ENCODE results near the gene ACBD6.

ACBD6 gene

DNA sequence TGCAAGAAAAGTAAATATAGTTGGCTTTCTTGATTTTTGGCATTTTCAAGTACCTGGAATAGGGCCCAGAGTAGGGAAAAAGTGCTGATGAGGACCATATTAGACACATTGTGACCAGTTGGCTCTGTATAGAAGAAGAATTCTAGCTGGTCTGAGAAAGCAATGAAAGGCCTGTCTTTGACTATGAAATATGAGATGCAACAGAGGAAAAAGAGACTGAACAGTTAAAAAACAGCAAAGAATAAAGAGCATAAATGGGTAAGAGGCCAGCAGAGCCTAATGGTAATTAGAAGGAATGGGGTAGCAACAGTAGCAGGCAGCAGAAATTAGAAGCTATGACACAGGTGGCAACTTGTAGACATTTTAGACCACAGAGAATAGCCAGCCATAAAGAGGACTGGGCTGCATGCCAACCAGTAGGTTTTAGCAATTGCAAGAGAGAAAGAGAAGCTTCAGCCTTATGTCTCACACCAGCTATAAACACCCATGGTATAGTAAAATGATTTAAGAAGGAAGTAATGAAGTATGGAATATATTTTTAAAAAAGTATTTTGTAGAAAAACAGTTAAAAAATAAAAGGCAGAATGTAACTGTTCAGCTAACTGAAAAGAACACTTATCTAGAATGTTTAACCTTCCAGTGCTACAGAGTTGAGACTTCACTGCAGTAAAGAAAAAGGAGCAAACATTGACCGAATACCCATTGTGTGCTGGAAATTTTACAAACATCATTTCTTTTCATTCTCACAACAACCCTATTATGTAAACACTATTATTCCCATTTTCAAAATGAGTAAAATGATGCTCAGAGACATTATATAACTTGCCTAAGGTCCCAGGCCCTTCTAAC, 158.2 kb downstream of the ACBD6 start (continued):
- TF ChIP-seq ZNF2 (tag by site-specific recombination; IDR thresholded peaks at IDR 0.05): peak; percentile 70
- no peak for TF ChIP-seq ZNF560 (tag by site-specific recombination; IDR thresholded peaks at IDR 0.05; ENCODE audit: borderline replicate concordance)
- TF ChIP-seq BCL11B (tag by site-specific recombination; IDR thresholded peaks at IDR 0.05; ENCODE audit: low read depth): no peak
- TF ChIP-seq ZNF501 (tag by site-specific recombination; IDR thresholded peaks at IDR 0.05): 0 out of 2 replicates have a peak, but pooled peaks have one; percentile 55
- TF ChIP-seq SP3 (tag by site-specific recombination; IDR thresholded peaks at IDR 0.05): no peak
- no peak for TF ChIP-seq HOXD13 (CRISPR knock-in tag; IDR thresholded peaks at IDR 0.05; ENCODE audit: borderline replicate concordance)
- TF ChIP-seq MEIS1 (CRISPR knock-in tag; IDR thresholded peaks at IDR 0.05; ENCODE audit: borderline replicate concordance): no peak
- TF ChIP-seq, protein P1, sequence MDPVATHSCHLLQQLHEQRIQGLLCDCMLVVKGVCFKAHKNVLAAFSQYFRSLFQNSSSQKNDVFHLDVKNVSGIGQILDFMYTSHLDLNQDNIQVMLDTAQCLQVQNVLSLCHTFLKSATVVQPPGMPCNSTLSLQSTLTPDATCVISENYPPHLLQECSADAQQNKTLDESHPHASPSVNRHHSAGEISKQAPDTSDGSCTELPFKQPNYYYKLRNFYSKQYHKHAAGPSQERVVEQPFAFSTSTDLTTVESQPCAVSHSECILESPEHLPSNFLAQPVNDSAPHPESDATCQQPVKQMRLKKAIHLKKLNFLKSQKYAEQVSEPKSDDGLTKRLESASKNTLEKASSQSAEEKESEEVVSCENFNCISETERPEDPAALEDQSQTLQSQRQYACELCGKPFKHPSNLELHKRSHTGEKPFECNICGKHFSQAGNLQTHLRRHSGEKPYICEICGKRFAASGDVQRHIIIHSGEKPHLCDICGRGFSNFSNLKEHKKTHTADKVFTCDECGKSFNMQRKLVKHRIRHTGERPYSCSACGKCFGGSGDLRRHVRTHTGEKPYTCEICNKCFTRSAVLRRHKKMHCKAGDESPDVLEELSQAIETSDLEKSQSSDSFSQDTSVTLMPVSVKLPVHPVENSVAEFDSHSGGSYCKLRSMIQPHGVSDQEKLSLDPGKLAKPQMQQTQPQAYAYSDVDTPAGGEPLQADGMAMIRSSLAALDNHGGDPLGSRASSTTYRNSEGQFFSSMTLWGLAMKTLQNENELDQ (tag by site-specific recombination; IDR thresholded peaks at IDR 0.05; ENCODE audit: low read depth): no peak
- no peak for TF ChIP-seq ZNF174 (tag by site-specific recombination; IDR thresholded peaks at IDR 0.05)
- TF ChIP-seq ZXDB (tag by site-specific recombination; IDR thresholded peaks at IDR 0.05): peak; percentile 86
- TF ChIP-seq, protein P2, sequence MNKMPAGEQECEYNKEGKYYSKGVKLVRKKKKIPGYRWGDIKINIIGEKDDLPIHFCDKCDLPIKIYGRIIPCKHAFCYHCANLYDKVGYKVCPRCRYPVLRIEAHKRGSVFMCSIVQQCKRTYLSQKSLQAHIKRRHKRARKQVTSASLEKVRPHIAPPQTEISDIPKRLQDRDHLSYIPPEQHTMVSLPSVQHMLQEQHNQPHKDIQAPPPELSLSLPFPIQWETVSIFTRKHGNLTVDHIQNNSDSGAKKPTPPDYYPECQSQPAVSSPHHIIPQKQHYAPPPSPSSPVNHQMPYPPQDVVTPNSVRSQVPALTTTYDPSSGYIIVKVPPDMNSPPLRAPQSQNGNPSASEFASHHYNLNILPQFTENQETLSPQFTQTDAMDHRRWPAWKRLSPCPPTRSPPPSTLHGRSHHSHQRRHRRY (tag by site-specific recombination; IDR thresholded peaks at IDR 0.05): no peak
- TF ChIP-seq ZNF157 (tag by site-specific recombination; IDR thresholded peaks at IDR 0.05): no peak
- no peak for TF ChIP-seq ZNF19 (tag by site-specific recombination; IDR thresholded peaks at IDR 0.05; ENCODE audit: low read depth)
- peak; percentile 69; the same call in 1 of the 2 replicates for TF ChIP-seq ZNF629 (tag by site-specific recombination; IDR thresholded peaks at IDR 0.05)
- TF ChIP-seq YY2 (tag by site-specific recombination; IDR thresholded peaks at IDR 0.05): no peak
- no peak for TF ChIP-seq ZNF792 (tag by site-specific recombination; IDR thresholded peaks at IDR 0.05)
- peak; percentile 82 for TF ChIP-seq ZNF843 (tag by site-specific recombination; IDR thresholded peaks at IDR 0.05)
- TF ChIP-seq GLIS1 (tag by site-specific recombination; IDR thresholded peaks at IDR 0.05): peak; percentile 47
- TF ChIP-seq, protein P3, sequence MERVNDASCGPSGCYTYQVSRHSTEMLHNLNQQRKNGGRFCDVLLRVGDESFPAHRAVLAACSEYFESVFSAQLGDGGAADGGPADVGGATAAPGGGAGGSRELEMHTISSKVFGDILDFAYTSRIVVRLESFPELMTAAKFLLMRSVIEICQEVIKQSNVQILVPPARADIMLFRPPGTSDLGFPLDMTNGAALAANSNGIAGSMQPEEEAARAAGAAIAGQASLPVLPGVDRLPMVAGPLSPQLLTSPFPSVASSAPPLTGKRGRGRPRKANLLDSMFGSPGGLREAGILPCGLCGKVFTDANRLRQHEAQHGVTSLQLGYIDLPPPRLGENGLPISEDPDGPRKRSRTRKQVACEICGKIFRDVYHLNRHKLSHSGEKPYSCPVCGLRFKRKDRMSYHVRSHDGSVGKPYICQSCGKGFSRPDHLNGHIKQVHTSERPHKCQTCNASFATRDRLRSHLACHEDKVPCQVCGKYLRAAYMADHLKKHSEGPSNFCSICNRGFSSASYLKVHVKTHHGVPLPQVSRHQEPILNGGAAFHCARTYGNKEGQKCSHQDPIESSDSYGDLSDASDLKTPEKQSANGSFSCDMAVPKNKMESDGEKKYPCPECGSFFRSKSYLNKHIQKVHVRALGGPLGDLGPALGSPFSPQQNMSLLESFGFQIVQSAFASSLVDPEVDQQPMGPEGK (tag by site-specific recombination; IDR thresholded peaks at IDR 0.05): peak; percentile 27; the same call in 1 of the 2 replicates
- TF ChIP-seq ZBTB17 (tag by site-specific recombination; IDR thresholded peaks at IDR 0.05): peak; percentile 68
- TF ChIP-seq, protein P4, sequence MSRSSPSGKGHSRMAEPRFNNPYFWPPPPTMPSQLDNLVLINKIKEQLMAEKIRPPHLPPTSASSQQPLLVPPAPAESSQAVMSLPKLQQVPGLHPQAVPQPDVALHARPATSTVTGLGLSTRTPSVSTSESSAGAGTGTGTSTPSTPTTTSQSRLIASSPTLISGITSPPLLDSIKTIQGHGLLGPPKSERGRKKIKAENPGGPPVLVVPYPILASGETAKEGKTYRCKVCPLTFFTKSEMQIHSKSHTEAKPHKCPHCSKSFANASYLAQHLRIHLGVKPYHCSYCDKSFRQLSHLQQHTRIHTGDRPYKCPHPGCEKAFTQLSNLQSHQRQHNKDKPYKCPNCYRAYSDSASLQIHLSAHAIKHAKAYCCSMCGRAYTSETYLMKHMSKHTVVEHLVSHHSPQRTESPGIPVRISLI (tag by site-specific recombination; IDR thresholded peaks at IDR 0.05): peak; percentile 69; the same call in 1 of the 2 replicates
- TF ChIP-seq KLF8 (tag by site-specific recombination; IDR thresholded peaks at IDR 0.05): peak; percentile 58
- TF ChIP-seq ZNF626 (tag by site-specific recombination; IDR thresholded peaks at IDR 0.05): no peak
- peak; percentile 33; the same call in 1 of the 2 replicates for TF ChIP-seq TRIM28 (IDR thresholded peaks at IDR 0.05; ENCODE audit: borderline replicate concordance, low read length)
- TF ChIP-seq ZNF600 (tag by site-specific recombination; IDR thresholded peaks at IDR 0.05): peak; percentile 29; the same call in 1 of the 2 replicates
- TF ChIP-seq, protein P5, sequence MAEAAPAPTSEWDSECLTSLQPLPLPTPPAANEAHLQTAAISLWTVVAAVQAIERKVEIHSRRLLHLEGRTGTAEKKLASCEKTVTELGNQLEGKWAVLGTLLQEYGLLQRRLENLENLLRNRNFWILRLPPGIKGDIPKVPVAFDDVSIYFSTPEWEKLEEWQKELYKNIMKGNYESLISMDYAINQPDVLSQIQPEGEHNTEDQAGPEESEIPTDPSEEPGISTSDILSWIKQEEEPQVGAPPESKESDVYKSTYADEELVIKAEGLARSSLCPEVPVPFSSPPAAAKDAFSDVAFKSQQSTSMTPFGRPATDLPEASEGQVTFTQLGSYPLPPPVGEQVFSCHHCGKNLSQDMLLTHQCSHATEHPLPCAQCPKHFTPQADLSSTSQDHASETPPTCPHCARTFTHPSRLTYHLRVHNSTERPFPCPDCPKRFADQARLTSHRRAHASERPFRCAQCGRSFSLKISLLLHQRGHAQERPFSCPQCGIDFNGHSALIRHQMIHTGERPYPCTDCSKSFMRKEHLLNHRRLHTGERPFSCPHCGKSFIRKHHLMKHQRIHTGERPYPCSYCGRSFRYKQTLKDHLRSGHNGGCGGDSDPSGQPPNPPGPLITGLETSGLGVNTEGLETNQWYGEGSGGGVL (tag by site-specific recombination; IDR thresholded peaks at IDR 0.05): no peak
- TF ChIP-seq ZNF391 (tag by site-specific recombination; IDR thresholded peaks at IDR 0.05; ENCODE audit: borderline replicate concordance, low read depth): no peak
- no peak for TF ChIP-seq ZNF221 (tag by site-specific recombination; IDR thresholded peaks at IDR 0.05; ENCODE audit: borderline replicate concordance)
- TF ChIP-seq ZNF571 (tag by site-specific recombination; IDR thresholded peaks at IDR 0.05): no peak
- no peak for TF ChIP-seq ZNF132 (tag by site-specific recombination; IDR thresholded peaks at IDR 0.05; ENCODE audit: borderline replicate concordance)
- no peak for TF ChIP-seq ZIC2 (tag by site-specific recombination; IDR thresholded peaks at IDR 0.05)
- no peak for TF ChIP-seq ZNF214 (tag by site-specific recombination; IDR thresholded peaks at IDR 0.05; ENCODE audit: borderline replicate concordance)
- TF ChIP-seq ZNF155 (tag by site-specific recombination; IDR thresholded peaks at IDR 0.05): no peak

Data from HEK293 (cell line).